GM23338 (cell line): Measurements from ENCODE around the gene TMPRSS6. TPM values are rescaled to one million over a fixed set of nuclear protein-coding genes. Genes with fewer than 3 reads are reported as not detected.

ENCODE experiments used
- ATAC-seq: fragments of 200-7000 bp; cut with Tn5 transposase; 3 replicates; pipeline ENCODE4 v1.9.1; 2020
- DNase-seq: peaks from one replicate; pipeline ENCODE4 v3.0.0-alpha.2; 2015; ENCODE audit warnings: low spot score
- H2AFZ ChIP-seq: fragments of 200-600 bp; sonication (generic); 2 replicates; pipeline ENCODE4 v1.8.0; 2016; ENCODE audit warnings: antibody characterized with exemption, mild to moderate bottlenecking, moderate library complexity
- H3F3A ChIP-seq: fragments of 200-600 bp; sonication (generic); replicated peaks from 2 replicates; pipeline ENCODE4 v1.8.0; 2017; ENCODE audit warnings: antibody characterized with exemption, mixed run types, low read depth
- H3K27ac ChIP-seq: fragments of 200-600 bp; sonication (generic); 2 replicates; pipeline ENCODE4 v1.6.1; 2016; ENCODE audit warnings: low read depth
- H3K27me3 ChIP-seq: fragments of 200-600 bp; sonication (generic); 2 replicates; pipeline ENCODE4 v1.8.0; 2016; ENCODE audit warnings: mild to moderate bottlenecking, mixed run types, moderate library complexity; ENCODE audit not compliant: insufficient read depth
- H3K36me3 ChIP-seq: fragments of 200-600 bp; sonication (generic); 2 replicates; pipeline ENCODE4 v1.8.0; 2016; ENCODE audit warnings: mild to moderate bottlenecking; ENCODE audit not compliant: insufficient read depth
- H3K4me1 ChIP-seq: fragments of 200-600 bp; sonication (generic); 2 replicates; pipeline ENCODE4 v1.8.0; 2016; ENCODE audit warnings: mild to moderate bottlenecking, moderate library complexity; ENCODE audit not compliant: insufficient read depth
- H3K4me2 ChIP-seq: fragments of 200-600 bp; sonication (generic); 2 replicates; pipeline ENCODE4 v1.7.1; 2017; ENCODE audit warnings: mixed run types
- H3K4me3 ChIP-seq: fragments of 200-600 bp; sonication (generic); 2 replicates; pipeline ENCODE4 v1.6.1; 2016; ENCODE audit warnings: mixed run types
- H3K79me2 ChIP-seq: fragments of 200-600 bp; sonication (generic); replicated peaks from 2 replicates; pipeline ENCODE4 v1.8.0; 2017; ENCODE audit warnings: mild to moderate bottlenecking; ENCODE audit not compliant: insufficient read depth
- H3K9me2 ChIP-seq: fragments of 200-600 bp; sonication (generic); 2 replicates; pipeline ENCODE4 v1.8.0; 2017; ENCODE audit not compliant: insufficient read depth
- H4K20me1 ChIP-seq: fragments of 200-600 bp; sonication (generic); replicated peaks from 2 replicates; pipeline ENCODE4 v1.8.0; 2017; ENCODE audit warnings: mild to moderate bottlenecking; ENCODE audit not compliant: insufficient read depth
- H3K27ac Mint-ChIP-seq: 2 replicates; pipeline ENCODE4 v1.8.0; 2020; ENCODE audit warnings: inconsistent platforms, mild to moderate bottlenecking, moderate library complexity, mixed read lengths
- H3K27me3 Mint-ChIP-seq: 3 replicates; pipeline ENCODE4 v1.8.0; 2022; ENCODE audit warnings: low read depth, mild to moderate bottlenecking, moderate library complexity, mixed read lengths, inconsistent platforms; ENCODE audit not compliant: insufficient read depth, poor library complexity
- H3K36me3 Mint-ChIP-seq: 3 replicates; pipeline ENCODE4 v1.8.0; 2021; ENCODE audit warnings: low read depth, mild to moderate bottlenecking, inconsistent platforms, moderate library complexity, mixed read lengths
- H3K4me1 Mint-ChIP-seq: 3 replicates; pipeline ENCODE4 v1.8.0; 2020; ENCODE audit warnings: mild to moderate bottlenecking, inconsistent platforms, mixed read lengths
- H3K4me3 Mint-ChIP-seq: 3 replicates; pipeline ENCODE4 v1.8.0; 2021; ENCODE audit warnings: moderate library complexity, mild to moderate bottlenecking, inconsistent platforms, mixed read lengths
- H3K9me3 Mint-ChIP-seq: 3 replicates; pipeline ENCODE4 v1.8.0; 2020; ENCODE audit warnings: moderate library complexity, mild to moderate bottlenecking, inconsistent platforms, mixed read lengths
- CREB1 ChIP-seq: fragments of 250-450 bp; sonication (Bioruptor Pico); IDR thresholded peaks from 2 replicates; pipeline ENCODE4 v1.5.0; 2020; ENCODE audit warnings: low read depth, mild to moderate bottlenecking, moderate library complexity
- CTCF ChIP-seq, 2 experiments: fragments of 200-600 bp in 1 of 2; sonication (generic) in 1 of 2; conservative IDR thresholded peaks; 2 replicates each; pipeline versions ENCODE4 v1.5.1 to v1.6.1; 2016 to 2017; ENCODE audit warnings: antibody characterized with exemption in 2 of 2, low read depth in 2 of 2, mild to moderate bottlenecking in 2 of 2, moderate library complexity in 1 of 2
- ETS1 ChIP-seq: IDR thresholded peaks from 2 replicates; pipeline ENCODE4 v1.6.1; 2016; ENCODE audit warnings: antibody characterized with exemption
- EZH2 ChIP-seq: fragments of 200-600 bp; sonication (generic); IDR thresholded peaks from one replicate; pipeline ENCODE4 v1.8.0; 2017; ENCODE audit warnings: antibody characterized with exemption, mild to moderate bottlenecking, low read depth; ENCODE audit not compliant: unreplicated experiment
- EZH2phosphoT487 ChIP-seq: fragments of 200-600 bp; sonication (generic); IDR thresholded peaks from one replicate; pipeline ENCODE4 v1.8.1; 2018; ENCODE audit warnings: antibody characterized with exemption; ENCODE audit not compliant: unreplicated experiment
- JUNB ChIP-seq: IDR thresholded peaks from one replicate; pipeline ENCODE4 v1.6.1; 2016; ENCODE audit warnings: antibody characterized with exemption; ENCODE audit not compliant: unreplicated experiment
- NANOG ChIP-seq: IDR thresholded peaks from 2 replicates; pipeline ENCODE4 v1.6.1; 2016; ENCODE audit warnings: antibody characterized with exemption, borderline replicate concordance
- POLR2AphosphoS5 ChIP-seq: IDR thresholded peaks from 2 replicates; pipeline ENCODE4 v1.6.1; 2016; ENCODE audit warnings: antibody characterized with exemption, low read depth
- REST ChIP-seq: IDR thresholded peaks from one replicate; pipeline ENCODE4 v1.6.1; 2018; ENCODE audit warnings: antibody characterized with exemption; ENCODE audit not compliant: unreplicated experiment
- STAT1 ChIP-seq: IDR thresholded peaks from one replicate; pipeline ENCODE4 v1.6.1; 2016; ENCODE audit warnings: antibody characterized with exemption; ENCODE audit not compliant: unreplicated experiment
- ZNF114 ChIP-seq: fragments of 250-450 bp; sonication (Bioruptor Pico); IDR thresholded peaks from 2 replicates; pipeline ENCODE4 v1.5.0; 2020; ENCODE audit warnings: mild to moderate bottlenecking, moderate library complexity
- ZNF331 ChIP-seq: fragments of 250-450 bp; sonication (Bioruptor Pico); IDR thresholded peaks from 2 replicates; pipeline ENCODE4 v1.5.0; 2020; ENCODE audit warnings: low read depth, mild to moderate bottlenecking, moderate library complexity
- ZNF462 ChIP-seq: fragments of 250-450 bp; sonication (Bioruptor Pico); IDR thresholded peaks from 2 replicates; pipeline ENCODE4 v1.5.0; 2020; ENCODE audit warnings: mild to moderate bottlenecking, moderate library complexity
- polyA plus RNA-seq: library from polyadenylated mRNA; unstranded; fragments of >200 nt; fragmentation: Nextera tagmentation; extraction: Ambion mirVana; gene quantifications from 2 replicates; pipeline ENCODE4 v1.2.1, GENCODE V29; 2016
- total RNA-seq: library from RNA; depleted of rRNA; stranded (reverse); fragments of >200 nt; shearing (Covaris generic); gene quantifications from 2 replicates; pipeline ENCODE4 v1.2.3, GENCODE V29; 2014

Gene TMPRSS6
- total and polyA plus RNA-seq, 2 experiments from 2014 or later, result 0.13 TPM; not detected in 1

GRCh38 chr22:37021041-37021440, 88.5 kb downstream of the TMPRSS6 start:
- H3K9me2 ChIP-seq, result no peaks in the 10 kb centered on the region
- peaks cover 39% of the 10 kb centered on the region for H3K79me2 ChIP-seq
- H3K27me3 ChIP-seq, result no peaks in the 10 kb centered on the region
- H3K27ac Mint-ChIP-seq, result no peak overlapping the region
- H3K36me3 ChIP-seq, result no peaks in the 10 kb centered on the region
- no peak for TF ChIP-seq ZNF114 (CRISPR knock-in tag)
- no peak for TF ChIP-seq REST
- no peak for TF ChIP-seq JUNB
- TF ChIP-seq ETS1, result no peak
- no peak for TF ChIP-seq ZNF462 (CRISPR knock-in tag)
- no peak for TF ChIP-seq CREB1
- no peak for TF ChIP-seq POLR2AphosphoS5
- no peak for TF ChIP-seq ZNF331 (CRISPR knock-in tag)
- no peak for TF ChIP-seq CTCF (conservative IDR thresholded peaks at IDR 0.05; ENCODE audit: low read depth in 2 of 2)
- no peak for TF ChIP-seq STAT1
- TF ChIP-seq EZH2phosphoT487, result no peak
- TF ChIP-seq NANOG, result no peak
- no peak for TF ChIP-seq EZH2
- H3K4me3 Mint-ChIP-seq, result no peak overlapping the region
- ATAC-seq, result no peak
- peaks cover 31% of the 10 kb centered on the region for H3K36me3 Mint-ChIP-seq
- H3F3A ChIP-seq, result no peaks in the 10 kb centered on the region
- H2AFZ ChIP-seq, result no peak overlapping the region
- H3K4me1 Mint-ChIP-seq, result peaks cover 16% of the 10 kb centered on the region; the same call in 2 of the 3 replicates
- H3K4me2 ChIP-seq, result peak overlapping the region; percentile 85; the same call in 1 of the 2 replicates
- peaks cover 12% of the 10 kb centered on the region; the same call in 1 of the 2 replicates for H3K4me1 ChIP-seq
- no peaks in the 10 kb centered on the region for H3K9me3 Mint-ChIP-seq
- DNase-seq, result no peak
- H3K4me3 ChIP-seq, result peak overlapping the region; percentile 75; the same call in 1 of the 2 replicates
- H3K27me3 Mint-ChIP-seq, result peaks cover 16% of the 10 kb centered on the region
- H4K20me1 ChIP-seq, result no peaks in the 10 kb centered on the region; the same call in 1 of the 2 replicates
- no peak overlapping the region for H3K27ac ChIP-seq
